HG03575 (cell line): Measurements from ENCODE around the gene SCOC.

ENCODE experiments used
- ATAC-seq: cut with Tn5 transposase; IDR thresholded peaks from one replicate; pipeline ENCODE4 v1.9.1; 2021; ENCODE audit not compliant: unreplicated experiment, insufficient number of reproducible peaks, low FRiP score; ENCODE audit errors: extremely low read depth

The SCOC gene

GRCh38 chr4:140373328-140374129, at the start of gene SCOC:
Gene SCOC, plus strand, starts transcription at chr4:140373646. Its CDS starts 5,525 bp downstream, at chr4:140379171.
- peak; percentile 90 for ATAC-seq

DNA sequence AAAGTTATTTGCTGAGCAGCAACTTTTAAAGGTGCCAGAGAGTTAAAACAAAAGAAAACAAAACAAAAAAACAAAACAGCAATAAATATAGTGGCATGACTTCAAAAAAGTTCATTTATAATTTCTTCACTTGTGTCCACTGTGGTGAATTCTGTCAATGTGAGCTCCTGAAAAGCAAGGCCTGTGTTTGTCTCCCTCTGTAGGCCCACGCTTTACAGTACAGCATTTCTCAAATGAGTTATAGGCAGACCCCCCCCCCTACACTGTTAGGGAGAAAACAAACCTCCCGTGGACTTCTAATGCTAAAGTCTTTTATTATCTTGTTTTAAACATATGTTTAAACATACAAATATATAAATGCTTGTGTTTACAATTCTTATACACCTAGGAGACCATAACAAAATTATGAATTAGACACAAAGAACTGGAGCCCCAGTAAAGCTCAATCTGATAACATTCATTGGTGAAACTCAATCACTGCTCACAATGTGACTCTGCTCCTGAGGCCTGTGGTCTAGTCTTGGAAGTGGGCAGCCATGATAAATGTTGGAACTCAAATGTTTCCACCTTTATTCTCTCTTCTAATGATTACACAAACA, 47.0 kb upstream of the SCOC start:
- no peak for ATAC-seq

- no peak for ATAC-seq
Measured at GRCh38 chr4:140330311-140330900, 43.0 kb upstream of the SCOC start.

- no peak for ATAC-seq
Measured at GRCh38 chr4:140331245-140331644, 42.2 kb upstream of the SCOC start.

GRCh38 chr4:140331876-140332275, 41.6 kb upstream of the SCOC start:
- no peak for ATAC-seq

GRCh38 chr4:140332734-140333133, 40.7 kb upstream of the SCOC start:
- no peak for ATAC-seq

DNA sequence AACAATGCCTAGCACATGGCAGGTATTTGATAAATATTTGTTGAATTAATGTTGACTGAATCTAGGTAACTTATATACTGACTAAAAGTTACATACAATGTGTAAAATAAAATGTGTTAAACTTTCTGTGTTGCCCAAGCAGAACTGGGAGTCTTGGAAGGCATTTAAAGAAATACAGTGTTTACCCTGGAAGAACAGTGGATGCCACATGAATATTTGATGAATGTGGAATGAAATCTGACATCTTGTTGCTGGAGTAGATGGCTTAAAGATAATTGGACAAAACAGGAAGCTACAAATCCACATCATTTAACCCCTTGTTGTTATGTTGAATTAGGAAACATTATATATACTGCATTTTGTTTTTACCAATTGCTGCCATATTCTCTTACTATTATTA, 39.9 kb upstream of the SCOC start:
- ATAC-seq: no peak

- ATAC-seq: no peak
Measured at GRCh38 chr4:140335076-140335475, 38.4 kb upstream of the SCOC start.

- ATAC-seq: no peak
Measured at GRCh38 chr4:140336730-140337129, 36.7 kb upstream of the SCOC start.

DNA sequence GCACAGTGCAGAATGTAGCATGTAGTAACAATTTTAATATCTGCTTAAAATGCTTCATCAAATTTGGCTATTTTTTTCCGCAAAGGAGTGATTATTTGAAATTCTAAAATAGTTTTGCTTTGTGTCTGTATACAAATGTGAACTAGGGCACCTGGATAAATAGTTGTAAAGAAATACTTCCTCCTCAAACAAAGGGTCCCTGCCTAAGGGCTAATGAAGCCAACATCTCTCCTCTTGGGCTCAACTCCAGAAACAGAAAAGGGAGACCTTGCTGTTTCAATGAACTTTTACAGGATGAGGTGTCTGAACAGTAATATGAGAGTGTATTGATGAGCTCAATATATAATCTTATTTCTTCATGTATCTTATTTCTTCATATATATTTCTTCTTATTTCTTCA, 30.8 kb upstream of the SCOC start:
- ATAC-seq: no peak

DNA sequence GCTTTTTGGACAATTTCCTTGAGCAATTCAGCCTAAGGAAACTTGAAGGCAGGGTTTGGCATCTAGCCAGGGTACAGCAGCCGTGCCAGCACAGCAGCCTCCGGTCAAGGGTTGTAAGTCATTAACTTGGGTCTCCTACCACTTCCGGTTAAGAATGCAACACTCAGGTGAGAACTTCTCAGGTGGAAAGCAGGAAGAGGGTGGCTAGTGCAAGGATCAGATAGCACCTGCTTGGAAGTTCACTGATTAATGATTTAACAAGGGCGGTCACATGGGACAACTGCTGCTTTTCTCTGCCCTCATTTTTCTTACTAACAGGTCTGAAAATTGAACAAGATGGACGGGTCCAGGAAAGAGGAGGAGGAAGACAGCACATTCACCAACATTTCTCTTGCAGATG, 30.1 kb upstream of the SCOC start:
- no peak for ATAC-seq

- no peak for ATAC-seq
Measured at GRCh38 chr4:140344101-140344500, 29.3 kb upstream of the SCOC start.

- no peak for ATAC-seq
Measured at GRCh38 chr4:140344621-140345020, 28.8 kb upstream of the SCOC start.

DNA sequence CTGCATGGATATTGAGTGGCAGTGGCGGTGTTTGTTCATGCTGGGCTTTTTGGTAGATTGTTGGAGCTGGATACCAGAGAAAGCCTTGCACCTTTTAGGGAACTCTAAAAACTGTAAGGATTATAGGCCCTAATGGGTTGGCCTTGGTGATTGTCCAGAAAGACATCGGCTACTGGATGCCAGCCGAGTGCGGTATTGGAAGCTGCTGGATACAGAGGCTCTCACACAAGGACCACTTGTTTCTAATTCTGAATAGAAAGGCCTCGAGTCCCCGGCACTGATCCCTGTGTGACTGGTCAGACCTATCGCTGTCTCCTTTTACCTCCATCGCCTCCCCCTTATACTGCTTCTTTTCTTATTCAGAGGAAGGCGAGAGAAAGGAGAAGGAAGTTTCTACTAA, 27.3 kb upstream of the SCOC start:
- ATAC-seq: no peak

DNA sequence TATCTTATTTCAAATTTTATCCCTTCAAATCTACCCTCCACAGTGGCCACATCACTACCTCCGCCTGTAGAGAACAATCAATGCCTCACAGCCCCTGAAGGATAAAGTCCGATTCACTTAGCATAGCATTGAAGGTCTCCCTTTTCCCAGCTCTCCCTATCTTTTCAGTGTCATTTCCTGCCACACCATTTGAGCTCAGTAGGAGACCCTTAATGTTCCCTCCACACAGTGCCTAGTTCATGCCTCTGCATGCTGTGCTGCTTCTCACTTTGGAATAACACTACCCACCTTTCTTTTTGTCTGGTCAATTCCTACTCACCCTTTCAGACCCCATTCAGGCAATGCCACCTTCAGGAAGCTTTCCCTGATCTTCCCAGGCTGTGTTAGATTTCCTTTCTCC, 23.6 kb upstream of the SCOC start:
- ATAC-seq: no peak

DNA sequence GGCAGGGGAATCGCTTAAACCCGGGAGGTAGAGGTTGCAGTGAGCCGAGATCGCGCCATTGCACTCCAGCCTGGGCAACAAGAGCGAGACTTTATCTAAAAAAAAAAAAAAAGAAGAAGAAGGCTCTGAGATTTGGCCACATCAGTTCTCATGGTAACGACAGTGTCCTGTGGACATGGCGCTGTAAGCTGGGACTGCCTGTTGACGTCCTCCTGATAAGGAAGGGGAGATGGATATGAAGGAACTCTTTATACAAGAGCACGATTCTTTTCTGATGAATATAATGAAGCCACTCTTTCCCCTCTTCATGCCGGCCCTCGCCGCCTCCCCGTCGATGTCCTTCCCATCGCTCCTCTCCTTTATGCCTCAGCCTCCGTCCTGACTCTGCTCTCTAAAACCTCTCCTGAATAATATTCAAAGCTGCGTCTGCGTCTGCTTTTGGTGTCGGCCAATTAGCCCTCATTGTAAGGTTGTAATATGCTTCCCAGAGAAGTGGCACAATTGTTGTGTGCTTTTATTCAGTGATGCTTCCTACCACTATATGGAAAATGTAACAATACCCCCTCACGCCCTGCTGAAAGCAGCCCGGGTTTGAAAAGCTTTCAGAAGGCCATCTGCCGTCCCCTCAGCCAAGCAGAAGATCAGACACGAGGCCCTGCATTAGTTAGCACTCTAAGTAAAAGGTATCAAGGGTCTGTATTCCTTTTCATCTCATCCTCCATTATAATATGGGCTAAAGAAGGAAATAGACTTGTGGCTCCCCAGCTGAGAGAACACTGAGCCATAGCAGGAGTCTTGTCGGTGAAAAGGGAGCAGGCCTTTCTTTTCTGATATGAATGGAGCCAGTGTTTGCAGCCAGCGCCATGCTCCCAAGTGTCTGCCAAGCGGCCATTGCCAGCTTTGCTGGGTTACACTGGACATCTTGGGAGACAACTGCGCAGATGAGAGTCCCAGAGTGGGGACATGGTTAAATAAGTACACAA, 22.1 kb upstream of the SCOC start:
- no peak for ATAC-seq

DNA sequence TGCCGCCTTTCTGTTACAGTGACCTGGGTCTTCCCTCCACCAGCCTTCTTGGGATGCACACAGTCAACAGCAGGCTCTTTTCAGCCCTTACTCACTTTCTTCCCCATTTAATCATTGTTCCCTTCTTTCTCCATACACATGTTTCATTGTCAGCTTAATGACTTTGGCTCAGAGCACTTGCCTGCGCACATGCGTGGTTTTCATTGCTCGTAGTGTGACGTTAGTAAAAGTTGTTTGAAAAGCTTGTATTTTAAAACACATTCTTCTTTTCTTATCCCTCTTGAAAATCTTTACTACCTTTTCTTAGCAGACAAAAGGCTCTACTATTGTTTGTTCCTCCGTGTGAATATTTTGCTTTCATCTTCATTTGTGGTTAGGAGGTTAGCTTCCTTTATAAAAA, 19.7 kb upstream of the SCOC start:
- no peak for ATAC-seq

DNA sequence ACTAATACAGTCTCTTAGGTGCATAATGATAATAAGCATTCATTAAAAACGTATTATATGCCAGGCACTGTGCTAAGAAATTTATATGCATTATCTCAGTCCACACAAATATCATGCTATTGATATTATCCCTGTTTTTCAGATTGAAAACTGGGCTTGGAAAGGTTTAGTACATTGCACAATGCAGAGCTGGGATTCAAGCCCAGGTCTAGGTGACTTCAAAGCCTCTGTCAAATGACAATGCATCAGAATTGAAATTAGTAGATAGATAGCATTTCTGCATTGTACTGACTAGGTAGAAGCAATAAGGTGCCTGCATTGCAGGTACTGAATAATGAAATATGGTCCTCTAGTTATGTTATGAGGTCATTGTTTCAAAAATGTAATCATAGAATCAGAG, 18.2 kb upstream of the SCOC start:
- ATAC-seq: no peak

DNA sequence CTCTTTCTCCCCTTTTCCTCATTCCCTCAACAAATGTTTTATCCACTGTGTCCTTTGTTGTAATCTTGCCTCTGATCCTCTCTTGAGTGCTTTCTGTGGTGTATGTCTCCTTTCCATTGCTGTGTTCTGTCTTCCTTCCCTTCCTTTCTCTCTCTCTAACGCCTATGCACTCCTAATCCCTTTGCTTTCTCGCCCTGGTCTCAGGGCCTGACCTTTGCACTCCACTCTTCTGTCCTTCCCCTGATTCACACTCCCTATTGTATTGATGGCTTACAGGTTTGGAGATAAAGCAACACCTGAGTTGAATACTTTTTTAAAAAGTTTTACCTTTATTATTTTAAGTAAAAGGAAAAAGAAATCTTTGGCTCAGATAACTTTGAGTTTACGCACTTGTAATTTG, 15.6 kb upstream of the SCOC start:
- ATAC-seq: no peak
